Suprapubic skin (tissue), 4 donors: ENCODE measurements around the gene FOXO6.

ENCODE experiments used
- CTCF ChIP-seq, 2 donors: fragments of 200-600 bp in 1 of 2; fragments of 450-650 bp in 1 of 2; sonication (generic) in 1 of 2; IDR thresholded peaks; one replicate each; pipeline ENCODE4 v1.5.1; 2016 to 2019; ENCODE audit warnings: antibody characterized with exemption in 2 of 2, mild to moderate bottlenecking in 1 of 2, moderate library complexity in 1 of 2
- EP300 ChIP-seq: sonication (generic); formaldehyde crosslinking; IDR thresholded peaks from one replicate; pipeline ENCODE4 v1.6.1; 2017; ENCODE audit warnings: antibody characterized with exemption
- POLR2A ChIP-seq, 2 donors: fragments of 450-650 bp; IDR thresholded peaks; one replicate each; pipeline ENCODE4 v1.6.1; 2017; ENCODE audit warnings: antibody characterized with exemption in 2 of 2, mild to moderate bottlenecking in 2 of 2, moderate library complexity in 2 of 2
- POLR2AphosphoS5 ChIP-seq, 3 donors: sonication (generic); formaldehyde crosslinking; IDR thresholded peaks; one replicate each; pipeline ENCODE4 v1.6.1; 2017; ENCODE audit warnings: antibody characterized with exemption in 3 of 3

- no peak for TF ChIP-seq POLR2A (IDR thresholded peaks at IDR 0.05)
- no peak for TF ChIP-seq CTCF (IDR thresholded peaks at IDR 0.05)
- no peak for TF ChIP-seq POLR2AphosphoS5 (IDR thresholded peaks at IDR 0.05)
- no peak for TF ChIP-seq EP300
These were observed 42.0 kb upstream of the FOXO6 start for GRCh38 chr1:41319106-41319755.
